ENCODE data around the gene ZCCHC3.
A peak's percentile ranks its signal among the peaks of the same experiment; 100 is the strongest.

Gene ZCCHC3

GRCh38 chr20:286508-286907 is 10.9 kb upstream of the ZCCHC3 start:
- Histone ChIP-seq H3K4me3 (no peak overlapping the region), H3K9me3 (no peaks in the 10 kb centered on the region), H3K27ac (no peak overlapping the region), H3K36me3 (peaks cover 0 to 6% (median 0%) of the 10 kb centered on the region in 3 donors), H3K4me1 (peaks cover 0 to 17% (median 10%) of the 10 kb centered on the region in 4 donors), H3K27me3 (no peaks in the 10 kb centered on the region)
- TF ChIP-seq, protein P1, sequence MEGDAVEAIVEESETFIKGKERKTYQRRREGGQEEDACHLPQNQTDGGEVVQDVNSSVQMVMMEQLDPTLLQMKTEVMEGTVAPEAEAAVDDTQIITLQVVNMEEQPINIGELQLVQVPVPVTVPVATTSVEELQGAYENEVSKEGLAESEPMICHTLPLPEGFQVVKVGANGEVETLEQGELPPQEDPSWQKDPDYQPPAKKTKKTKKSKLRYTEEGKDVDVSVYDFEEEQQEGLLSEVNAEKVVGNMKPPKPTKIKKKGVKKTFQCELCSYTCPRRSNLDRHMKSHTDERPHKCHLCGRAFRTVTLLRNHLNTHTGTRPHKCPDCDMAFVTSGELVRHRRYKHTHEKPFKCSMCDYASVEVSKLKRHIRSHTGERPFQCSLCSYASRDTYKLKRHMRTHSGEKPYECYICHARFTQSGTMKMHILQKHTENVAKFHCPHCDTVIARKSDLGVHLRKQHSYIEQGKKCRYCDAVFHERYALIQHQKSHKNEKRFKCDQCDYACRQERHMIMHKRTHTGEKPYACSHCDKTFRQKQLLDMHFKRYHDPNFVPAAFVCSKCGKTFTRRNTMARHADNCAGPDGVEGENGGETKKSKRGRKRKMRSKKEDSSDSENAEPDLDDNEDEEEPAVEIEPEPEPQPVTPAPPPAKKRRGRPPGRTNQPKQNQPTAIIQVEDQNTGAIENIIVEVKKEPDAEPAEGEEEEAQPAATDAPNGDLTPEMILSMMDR (IDR thresholded peaks at IDR 0.05), result no peak
- DNase-seq, result peak in 1 of 2 donors; percentile 1
- intact Hi-C loops (cut with DNase I; ENCODE audit: low total_unique reads), result no loop called here

DNA sequence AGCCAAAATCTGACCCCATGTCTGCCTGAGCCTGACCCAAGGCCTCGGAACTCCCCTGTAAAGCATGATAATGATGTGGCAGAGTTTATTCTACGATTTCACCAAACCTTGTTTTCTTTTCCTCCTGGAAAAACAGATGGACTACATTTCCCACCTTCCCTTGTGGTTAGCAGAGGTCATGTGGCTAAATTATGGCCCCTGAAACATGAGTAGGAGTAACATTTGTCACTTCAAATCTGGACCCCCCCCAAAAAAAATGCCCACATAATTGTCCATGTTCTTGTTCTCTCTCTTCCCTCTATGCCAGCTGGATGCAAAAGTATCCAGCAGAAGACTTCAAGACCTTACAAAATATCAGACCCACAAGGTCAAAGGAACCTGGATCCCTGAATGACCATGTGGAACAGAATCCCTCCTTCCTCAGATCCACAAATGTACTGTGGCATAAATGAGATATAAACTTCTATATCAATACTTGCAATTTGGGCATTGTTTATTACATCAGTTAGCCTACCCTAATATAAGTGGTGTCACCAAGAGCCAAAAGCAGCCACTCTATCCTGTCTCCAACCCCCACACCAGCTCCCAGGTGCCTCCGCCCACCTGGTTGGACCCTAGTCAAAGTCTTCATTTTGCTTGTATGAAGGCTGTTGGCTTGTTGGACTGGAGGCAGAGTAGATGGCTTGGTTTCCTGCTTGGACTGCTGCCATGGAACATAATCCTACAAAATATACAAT is 8.2 kb upstream of the ZCCHC3 start:
- intact Hi-C loops (cut with DNase I; ENCODE audit: low total_unique reads), result no loop called here
- TF ChIP-seq, protein P1 (IDR thresholded peaks at IDR 0.05), result no peak
- no peaks in the 10 kb centered on the region for H3K9me3 ChIP-seq
- no peaks in the 10 kb centered on the region for H3K27me3 ChIP-seq
- no peak for DNase-seq
- peak overlapping the region in 1 of 2 donors; percentile 67 for H3K4me3 ChIP-seq
- H3K36me3 ChIP-seq, result no peaks in the 10 kb centered on the region
- peaks cover 0 to 18% (median 10%) of the 10 kb centered on the region in 4 donors for H3K4me1 ChIP-seq
- H3K27ac ChIP-seq, result no peak overlapping the region

DNA sequence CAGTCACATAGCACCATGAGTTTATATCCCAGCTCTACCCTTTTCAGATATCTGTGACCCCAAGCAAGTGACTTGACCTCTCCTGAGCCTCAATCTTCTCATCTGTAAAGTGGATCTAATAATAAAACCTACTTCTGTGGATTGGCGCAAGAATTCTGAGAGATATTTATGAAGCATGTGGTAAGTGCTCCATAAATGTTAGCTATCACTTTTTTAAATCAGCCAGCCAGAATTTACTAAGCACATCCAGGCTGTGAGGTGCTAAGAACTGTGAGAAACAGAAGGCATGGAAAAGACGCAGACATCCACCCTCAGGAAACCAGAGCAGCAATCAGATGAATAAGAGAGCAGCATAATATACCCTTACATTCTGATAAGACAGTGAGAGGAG is 7.7 kb upstream of the ZCCHC3 start:
- H3K4me3 ChIP-seq, result peak overlapping the region; percentile 57 to 67
- intact Hi-C loops (cut with DNase I; ENCODE audit: low total_unique reads), result no loop called here
- no peaks in the 10 kb centered on the region for H3K9me3 ChIP-seq
- TF ChIP-seq, protein P1 (IDR thresholded peaks at IDR 0.05), result no peak
- H3K36me3 ChIP-seq, result no peaks in the 10 kb centered on the region
- H3K27ac ChIP-seq, result peak overlapping the region; percentile 73 to 89
- H3K27me3 ChIP-seq, result no peaks in the 10 kb centered on the region
- H3K4me1 ChIP-seq, result peaks cover 0 to 18% (median 10%) of the 10 kb centered on the region in 4 donors
- DNase-seq, result no peak

- peak; percentile 91 to 95 for DNase-seq
- peak within 1 kb of the TSS; percentile 73 to 89 for H3K27ac ChIP-seq
- intact Hi-C loops (cut with DNase I; ENCODE audit: low total_unique reads), result no loop called here
- no peaks in the 10 kb centered on the region for H3K27me3 ChIP-seq
- H3K4me3 ChIP-seq, result peak within 1 kb of the TSS; percentile 57 to 67
- no peaks in the 10 kb centered on the region for H3K9me3 ChIP-seq
- no peaks in the 10 kb centered on the region for H3K36me3 ChIP-seq
- H3K4me1 ChIP-seq, result peaks cover 0 to 18% (median 10%) of the 10 kb centered on the region in 4 donors
- TF ChIP-seq, protein P1 (IDR thresholded peaks at IDR 0.05), result peak; percentile 50 to 52
Observed at GRCh38 chr20:290084-290831, 7.1 kb upstream of the ZCCHC3 start, which contains the start of gene C20orf96. TSS of gene C20orf96 (minus strand) at chr20:290750. CDS start at chr20:290610, 140 bp downstream.

DNA sequence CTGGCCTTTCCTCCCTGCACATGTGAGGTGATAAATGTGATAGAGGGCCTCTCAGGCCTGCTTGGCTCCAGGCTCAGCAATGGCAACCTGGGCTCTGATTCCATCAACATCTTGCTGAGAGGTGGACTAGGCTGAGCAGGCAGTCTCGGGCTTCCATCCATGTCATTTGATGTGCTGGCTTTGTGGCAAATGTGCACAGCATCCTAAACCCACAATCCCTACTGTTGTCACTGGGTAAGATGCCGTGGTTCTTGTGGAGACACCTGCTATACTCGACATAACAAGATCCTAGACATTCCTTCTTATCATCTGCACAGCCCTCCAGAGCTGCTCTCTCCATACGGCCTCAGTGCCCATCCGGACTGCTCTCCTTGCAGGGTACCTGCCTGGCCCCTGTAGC is 2.8 kb upstream of the ZCCHC3 start:
- Histone ChIP-seq H3K27ac (no peak overlapping the region), H3K4me3 (no peak overlapping the region), H3K36me3 (no peaks in the 10 kb centered on the region), H3K27me3 (no peaks in the 10 kb centered on the region), H3K9me3 (no peaks in the 10 kb centered on the region), H3K4me1 (peaks cover 0 to 32% (median 26%) of the 10 kb centered on the region in 4 donors)
- intact Hi-C loops (cut with DNase I; ENCODE audit: low total_unique reads), result no loop called here
- TF ChIP-seq, protein P1 (IDR thresholded peaks at IDR 0.05), result no peak
- no peak for DNase-seq
